Stimulated activated effector memory CD8-positive, alpha-beta T cell treated with anti-CD3 and anti-CD28 coated beads, Interleukin-12 subunit alpha, Interleukin-12 subunit beta, amount 100 ng/mL, for 72 hours (primary cell): ENCODE results near the gene HSPA5.
A peak's percentile ranks its signal among the peaks of the same experiment; 100 is the strongest.
"Not testable (repeated sequence)": the region's sequence is repeated elsewhere in the genome, so short reads cannot be mapped to it uniquely, and the experiment has no call there.

Source experiments
- ATAC-seq: fragments of 150-1000 bp; cut with Tn5 transposase; 2 replicates; pipeline ENCODE4 v1.10.0; 2021
- DNase-seq, 2 donors: peaks; one replicate each; pipeline ENCODE4 v3.0.0; 2021 to 2022; ENCODE audit warnings: low spot score in 2 of 2
- H3K27ac Mint-ChIP-seq: one replicate; pipeline ENCODE4 v1.8.0; 2022; ENCODE audit warnings: mild to moderate bottlenecking, mixed read lengths
- H3K36me3 Mint-ChIP-seq: one replicate; pipeline ENCODE4 v1.8.0; 2022; ENCODE audit warnings: mild to moderate bottlenecking, mixed read lengths
- H3K4me1 Mint-ChIP-seq: one replicate; pipeline ENCODE4 v1.8.0; 2022; ENCODE audit warnings: mixed read lengths
- H3K4me3 Mint-ChIP-seq: one replicate; pipeline ENCODE4 v1.8.0; 2022; ENCODE audit warnings: mild to moderate bottlenecking, mixed read lengths
- H3K9me3 Mint-ChIP-seq: one replicate; pipeline ENCODE4 v1.8.0; 2022; ENCODE audit warnings: mixed read lengths

HSPA5 gene

GRCh38 chr9:125258832-125259534 lies 17.8 kb upstream of the HSPA5 start:
- Mint-ChIP-seq H3K4me3 (no peak overlapping the region), H3K27ac (no peak overlapping the region), H3K36me3 (peaks cover 17% of the 10 kb centered on the region), H3K4me1 (peaks cover 26% of the 10 kb centered on the region), H3K9me3 (no peaks in the 10 kb centered on the region)
- ATAC-seq (no peak), DNase-seq (no peak)

- ATAC-seq (no peak), DNase-seq (no peak)
- Mint-ChIP-seq H3K36me3 (peaks cover 12% of the 10 kb centered on the region), H3K4me1 (peaks cover 22% of the 10 kb centered on the region), H3K4me3 (no peak overlapping the region), H3K27ac (no peak overlapping the region), H3K9me3 (no peaks in the 10 kb centered on the region)
Observed at GRCh38 chr9:125258160-125258785, 17.1 kb upstream of the HSPA5 start.

- ATAC-seq, result no peak
- Mint-ChIP-seq H3K36me3 (no peaks in the 10 kb centered on the region), H3K27ac (no peak overlapping the region), H3K4me3 (no peak overlapping the region), H3K9me3 (no peaks in the 10 kb centered on the region), H3K4me1 (peaks cover 7% of the 10 kb centered on the region)
- DNase-seq, result no peak
Observed at GRCh38 chr9:125255781-125256391, 14.7 kb upstream of the HSPA5 start.

GRCh38 chr9:125254231-125254630 lies 13.1 kb upstream of the HSPA5 start:
- Mint-ChIP-seq H3K27ac (no peak overlapping the region), H3K4me1 (no peaks in the 10 kb centered on the region)

GRCh38 chr9:125246261-125246667 lies 5.1 kb upstream of the HSPA5 start:
- no peak overlapping the region for H3K27ac Mint-ChIP-seq
- DNase-seq (no peak), ATAC-seq (no peak)
- H3K9me3 Mint-ChIP-seq, result no peaks in the 10 kb centered on the region
- H3K4me3 Mint-ChIP-seq, result no peak overlapping the region
- H3K36me3 Mint-ChIP-seq, result peaks cover 11% of the 10 kb centered on the region
- H3K4me1 Mint-ChIP-seq, result peaks cover 19% of the 10 kb centered on the region

More at GRCh38 chr9:125254231-125254630, 13.1 kb upstream of the HSPA5 start:
- ATAC-seq (no peak), DNase-seq (no peak)
- H3K4me3 Mint-ChIP-seq, result no peak overlapping the region
- no peaks in the 10 kb centered on the region for H3K36me3 Mint-ChIP-seq
- H3K9me3 Mint-ChIP-seq, result no peaks in the 10 kb centered on the region

GRCh38 chr9:125243792-125244260 lies 2.7 kb upstream of the HSPA5 start:
- peaks cover 29% of the 10 kb centered on the region for H3K4me1 Mint-ChIP-seq
- H3K27ac Mint-ChIP-seq, result peak overlapping the region; percentile 76

GRCh38 chr9:125241863-125242739 lies 958 bp upstream of the HSPA5 start:
- ATAC-seq (peak; percentile 3), DNase-seq (no peak)
- no peaks in the 10 kb centered on the region for H3K9me3 Mint-ChIP-seq
- H3K4me1 Mint-ChIP-seq, result peaks cover 46% of the 10 kb centered on the region
- peak overlapping the region; percentile 85 for H3K4me3 Mint-ChIP-seq
- H3K27ac Mint-ChIP-seq, result peak overlapping the region; percentile 100
- peaks cover 53% of the 10 kb centered on the region for H3K36me3 Mint-ChIP-seq

More at GRCh38 chr9:125243792-125244260, 2.7 kb upstream of the HSPA5 start:
- Mint-ChIP-seq H3K4me3 (peak overlapping the region; percentile 14), H3K36me3 (peaks cover 35% of the 10 kb centered on the region), H3K9me3 (no peaks in the 10 kb centered on the region)
- DNase-seq (no peak), ATAC-seq (no peak)

GRCh38 chr9:125240649-125240999 lies 519 bp downstream of the HSPA5 start:
- DNase-seq, result peak in 1 of 2 donors; percentile 22
- Mint-ChIP-seq H3K27ac (peak overlapping the region; percentile 100), H3K36me3 (peaks cover 67% of the 10 kb centered on the region), H3K4me3 (peak overlapping the region; percentile 85), H3K9me3 (no peaks in the 10 kb centered on the region), H3K4me1 (peaks cover 60% of the 10 kb centered on the region)
- peak; percentile 2 for ATAC-seq

- H3K9me3 Mint-ChIP-seq, result no peaks in the 10 kb centered on the region
- H3K4me1 Mint-ChIP-seq, result peaks cover 67% of the 10 kb centered on the region
- DNase-seq (no peak), ATAC-seq (no peak)
- peak overlapping the region; percentile 100 for H3K27ac Mint-ChIP-seq
- peak overlapping the region; percentile 85 for H3K4me3 Mint-ChIP-seq
- peaks cover 75% of the 10 kb centered on the region for H3K36me3 Mint-ChIP-seq
Observed at GRCh38 chr9:125239631-125240597, 1.2 kb downstream of the HSPA5 start.

GRCh38 chr9:125238915-125239446 lies 2.2 kb downstream of the HSPA5 start:
- H3K4me3 Mint-ChIP-seq, result peak overlapping the region; percentile 85
- peaks cover 84% of the 10 kb centered on the region for H3K36me3 Mint-ChIP-seq
- no peaks in the 10 kb centered on the region for H3K9me3 Mint-ChIP-seq
- peaks cover 70% of the 10 kb centered on the region for H3K4me1 Mint-ChIP-seq
- no peak for ATAC-seq
- DNase-seq, result no peak
- H3K27ac Mint-ChIP-seq, result peak overlapping the region; percentile 100

GRCh38 chr9:125238127-125238914 lies 2.8 kb downstream of the HSPA5 start:
- Mint-ChIP-seq H3K9me3 (no peaks in the 10 kb centered on the region), H3K36me3 (peaks cover 91% of the 10 kb centered on the region), H3K27ac (peak overlapping the region; percentile 100), H3K4me3 (peak overlapping the region; percentile 85), H3K4me1 (peaks cover 65% of the 10 kb centered on the region)
- DNase-seq, result no peak
- no peak for ATAC-seq

- peak overlapping the region; percentile 85 for H3K4me3 Mint-ChIP-seq
- peak overlapping the region; percentile 100 for H3K27ac Mint-ChIP-seq
- peaks cover 100% of the 10 kb centered on the region for H3K36me3 Mint-ChIP-seq
- not testable (repeated sequence) for DNase-seq, ATAC-seq, H3K9me3 Mint-ChIP-seq
- peaks cover 54% of the 10 kb centered on the region for H3K4me1 Mint-ChIP-seq
Observed at GRCh38 chr9:125236520-125237159, 4.5 kb downstream of the HSPA5 start.
